ENCODE data around the gene S100A12. TPM values are rescaled to one million over a fixed set of nuclear protein-coding genes. Genes with fewer than 3 reads are reported as not detected.

The S100A12 gene
- total and polyA plus RNA-seq, 8 donors, result 1.1 to 178 (median 3.4) TPM

- DNase-seq (no peak), ATAC-seq (no peak)
- intact Hi-C loops (cut with DNase I), result no loop called here
- H3K27me3 ChIP-seq, result peaks cover 0 to 25% of the 10 kb centered on the region in 2 donors
- H3K27ac ChIP-seq, result peak overlapping the region in 1 of 2 donors; percentile 93
- no peaks in the 10 kb centered on the region for H3K9me3 ChIP-seq
- no peak for TF ChIP-seq CTCF (IDR thresholded peaks at IDR 0.05)
- H3K4me3 ChIP-seq, result no peak overlapping the region
- no peaks in the 10 kb centered on the region for H3K36me3 ChIP-seq
- H3K4me1 ChIP-seq, result peaks cover 0 to 50% of the 10 kb centered on the region in 2 donors
These were observed 19.8 kb upstream of the S100A12 start for GRCh38 chr1:153395136-153395685.

GRCh38 chr1:153394391-153394790 lies 19.0 kb upstream of the S100A12 start:
- intact Hi-C loops (cut with DNase I), result no loop called here
- peaks cover 0 to 25% of the 10 kb centered on the region in 2 donors for H3K27me3 ChIP-seq
- no peak overlapping the region for H3K4me3 ChIP-seq
- peaks cover 0 to 56% of the 10 kb centered on the region in 2 donors for H3K4me1 ChIP-seq
- H3K9me3 ChIP-seq, result no peaks in the 10 kb centered on the region
- ATAC-seq, result no peak
- TF ChIP-seq CTCF (IDR thresholded peaks at IDR 0.05), result no peak
- peak overlapping the region in 1 of 2 donors; percentile 93 for H3K27ac ChIP-seq
- DNase-seq, result no peak
- H3K36me3 ChIP-seq, result no peaks in the 10 kb centered on the region

GRCh38 chr1:153393926-153394325 lies 18.5 kb upstream of the S100A12 start:
- Histone ChIP-seq H3K36me3 (no peaks in the 10 kb centered on the region), H3K9me3 (no peaks in the 10 kb centered on the region), H3K4me3 (no peak overlapping the region), H3K27me3 (peaks cover 0 to 25% of the 10 kb centered on the region in 2 donors), H3K4me1 (peaks cover 0 to 56% of the 10 kb centered on the region in 2 donors), H3K27ac (peak overlapping the region in 1 of 2 donors; percentile 93)
- DNase-seq (peak in 1 of 4 donors; percentile 68), ATAC-seq (no peak)
- intact Hi-C loops (cut with DNase I), result no loop called here
- peak in 1 of 2 donors; percentile 12 for TF ChIP-seq CTCF (IDR thresholded peaks at IDR 0.05)

- ATAC-seq, result no peak
- H3K27ac ChIP-seq, result peak overlapping the region in 1 of 2 donors; percentile 93
These were observed 17.4 kb upstream of the S100A12 start for GRCh38 chr1:153392822-153393221.

GRCh38 chr1:153392258-153392657 lies 16.8 kb upstream of the S100A12 start:
- Histone ChIP-seq H3K4me1 (peaks cover 0 to 61% of the 10 kb centered on the region in 2 donors), H3K36me3 (no peaks in the 10 kb centered on the region), H3K27me3 (peaks cover 0 to 21% of the 10 kb centered on the region in 2 donors), H3K27ac (peak overlapping the region in 1 of 2 donors; percentile 93), H3K9me3 (no peaks in the 10 kb centered on the region), H3K4me3 (no peak overlapping the region)
- no peak for TF ChIP-seq CTCF (IDR thresholded peaks at IDR 0.05)
- DNase-seq, result no peak
- ATAC-seq, result no peak
- intact Hi-C loops (cut with DNase I), result no loop called here

More at GRCh38 chr1:153392822-153393221, 17.4 kb upstream of the S100A12 start:
- H3K36me3 ChIP-seq, result no peaks in the 10 kb centered on the region
- peaks cover 0 to 61% of the 10 kb centered on the region in 2 donors for H3K4me1 ChIP-seq
- no peak overlapping the region for H3K4me3 ChIP-seq
- intact Hi-C loops (cut with DNase I), result no loop called here
- no peak for DNase-seq
- no peak for TF ChIP-seq CTCF (IDR thresholded peaks at IDR 0.05)
- no peaks in the 10 kb centered on the region for H3K9me3 ChIP-seq
- peaks cover 0 to 25% of the 10 kb centered on the region in 2 donors for H3K27me3 ChIP-seq

All from left lung (tissue), 10 donors.